NCI-H82 treated with DMSO at 0.1 percent for 48 hours (cell line): ENCODE data around the gene OR6B2.

Experiments
- DNase-seq: peaks from one replicate; lab custom pipeline; 2025; ENCODE audit not compliant: unreplicated experiment; lab: John Stamatoyannopoulos, UW

Gene OR6B2

DNA sequence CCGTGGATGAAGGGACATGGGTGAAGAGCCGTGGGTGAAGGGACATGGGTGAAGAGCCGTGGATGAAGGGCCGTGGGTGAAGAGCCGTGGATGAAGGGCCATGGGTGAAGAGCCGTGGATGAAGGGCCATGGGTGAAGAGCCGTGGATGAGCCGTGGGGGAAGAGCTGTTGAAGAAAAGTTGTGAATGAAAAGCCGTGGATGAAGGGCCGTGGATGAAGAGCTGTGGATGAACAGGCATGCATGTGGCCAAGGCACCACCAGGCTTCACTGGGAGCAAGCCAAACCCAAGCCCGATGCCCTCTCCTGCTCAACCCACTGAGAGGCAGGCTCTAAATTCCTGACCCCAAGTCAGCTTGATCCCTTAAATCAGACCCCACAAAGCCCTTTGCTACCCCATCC is 12.5 kb upstream of the OR6B2 start:
- DNase-seq, result no peak

DNA sequence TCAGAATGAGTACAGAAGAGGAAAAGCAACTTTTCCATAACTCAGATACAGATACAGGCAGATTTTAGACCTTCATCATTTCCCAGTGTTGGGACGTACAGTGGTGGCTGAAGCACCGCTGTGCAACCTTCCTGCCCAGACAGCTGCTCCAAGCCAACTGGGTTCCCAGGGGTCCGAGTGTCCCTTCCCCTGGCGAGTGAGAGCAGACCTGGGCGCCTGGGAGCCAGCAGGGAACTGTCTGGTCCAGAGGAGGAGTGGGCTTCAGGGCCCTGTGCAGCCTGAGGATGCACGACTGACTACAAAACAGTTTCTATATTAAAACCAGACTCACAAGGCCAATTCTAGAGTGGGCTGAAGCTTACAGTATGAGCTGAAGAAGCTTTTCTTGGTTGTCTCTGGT is 11.1 kb upstream of the OR6B2 start:
- DNase-seq, result no peak

DNA sequence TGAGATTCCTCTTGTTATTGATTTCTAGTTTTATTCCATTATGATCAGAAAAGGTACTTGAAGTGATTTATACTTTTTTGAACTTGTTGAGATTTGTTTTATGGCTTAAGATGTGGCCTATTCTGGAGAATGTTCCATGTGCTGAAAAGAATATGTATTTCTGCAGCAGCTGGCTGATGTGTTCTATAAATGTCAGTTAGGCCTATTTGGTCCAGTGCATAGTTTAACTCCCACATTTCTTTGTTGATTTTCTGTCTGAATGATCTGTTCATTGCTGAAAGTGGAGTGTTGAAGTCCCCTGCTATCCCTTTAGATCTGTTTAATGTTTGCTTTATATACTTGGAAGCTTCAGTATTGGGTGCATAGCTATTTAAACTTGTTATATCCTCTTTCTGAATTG is 7.1 kb upstream of the OR6B2 start:
- DNase-seq, result no peak

DNA sequence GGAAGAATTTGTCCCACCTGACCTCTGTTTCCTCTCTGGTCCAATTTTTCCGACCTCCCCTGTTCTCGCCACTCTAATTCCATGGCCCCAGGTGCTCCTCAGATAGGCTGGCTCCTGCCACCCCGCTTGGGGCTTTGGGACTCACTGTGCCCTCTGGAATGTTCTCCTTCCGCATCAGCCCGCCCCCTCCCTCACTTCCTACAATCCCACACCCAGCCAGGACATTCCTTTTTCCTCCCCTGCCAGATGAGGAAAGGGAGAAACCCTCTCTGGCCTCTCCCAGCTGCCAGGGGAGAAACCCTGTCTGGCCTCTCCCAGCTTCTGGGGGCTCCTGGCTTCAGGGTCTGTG is 3.1 kb upstream of the OR6B2 start:
- DNase-seq, result no peak

DNA sequence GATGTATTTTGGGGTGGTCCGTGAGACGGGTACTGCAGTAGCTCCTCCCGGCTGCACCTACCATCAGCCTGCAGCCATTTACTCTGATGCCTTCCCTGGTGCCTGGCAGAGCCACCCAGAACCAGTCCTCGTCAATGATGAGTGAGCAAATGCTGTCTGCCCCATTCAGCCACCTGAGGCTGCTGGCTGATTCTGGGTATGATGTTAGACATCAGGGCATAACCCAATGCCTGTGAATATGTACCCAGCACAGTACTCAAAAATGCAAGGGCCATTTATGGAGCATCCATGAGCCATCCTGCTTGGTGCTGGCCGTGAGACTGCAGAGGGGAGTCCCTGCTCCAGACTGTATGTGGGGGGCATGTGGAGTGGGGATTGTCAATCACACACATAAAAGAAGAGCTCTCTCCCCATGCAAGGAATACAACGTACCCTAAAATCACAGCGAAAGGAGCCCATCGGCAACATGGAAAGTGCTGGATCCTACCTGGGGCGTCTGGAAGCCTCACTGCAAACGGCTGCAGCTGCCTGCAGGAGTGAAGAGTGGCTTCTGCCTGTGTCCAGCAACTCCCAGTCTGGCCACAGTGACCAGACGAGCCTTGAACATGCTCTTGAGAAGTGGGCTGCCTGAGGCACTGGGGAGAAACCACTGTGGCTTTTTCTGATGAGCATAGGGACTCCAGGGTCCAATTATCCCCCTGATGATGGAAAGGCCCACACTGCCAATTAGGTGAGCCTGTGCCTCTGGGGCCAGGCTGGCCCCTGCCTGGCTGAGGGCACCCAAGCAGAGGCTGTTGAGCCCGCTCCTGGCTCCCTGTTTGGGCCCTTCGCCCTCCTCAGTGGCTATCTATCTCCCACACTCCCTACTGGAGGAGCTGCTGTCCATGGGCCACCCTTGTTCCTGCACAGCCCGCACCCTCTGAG is 2.4 kb upstream of the OR6B2 start:
- no peak for DNase-seq

DNA sequence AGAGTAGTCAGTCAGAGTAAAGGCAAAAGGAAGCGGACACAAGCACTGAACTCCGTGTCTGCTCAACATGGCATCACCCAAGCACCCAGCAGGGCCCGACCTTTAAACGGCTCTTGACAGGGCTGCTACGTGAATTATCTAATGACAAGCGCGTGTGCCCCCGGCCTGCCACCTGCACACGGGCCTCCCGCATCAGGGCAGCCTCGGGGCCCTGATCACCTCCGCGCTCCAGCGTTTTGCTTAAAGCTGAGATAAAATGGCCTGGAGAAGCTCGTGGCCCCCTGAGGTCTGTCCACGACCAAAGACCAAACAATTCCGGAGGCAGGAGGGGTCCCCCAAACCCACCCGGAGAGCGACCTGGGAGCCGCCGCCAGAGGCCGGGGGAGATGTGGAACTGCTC is 5.5 kb downstream of the OR6B2 start:
- DNase-seq, result no peak

DNA sequence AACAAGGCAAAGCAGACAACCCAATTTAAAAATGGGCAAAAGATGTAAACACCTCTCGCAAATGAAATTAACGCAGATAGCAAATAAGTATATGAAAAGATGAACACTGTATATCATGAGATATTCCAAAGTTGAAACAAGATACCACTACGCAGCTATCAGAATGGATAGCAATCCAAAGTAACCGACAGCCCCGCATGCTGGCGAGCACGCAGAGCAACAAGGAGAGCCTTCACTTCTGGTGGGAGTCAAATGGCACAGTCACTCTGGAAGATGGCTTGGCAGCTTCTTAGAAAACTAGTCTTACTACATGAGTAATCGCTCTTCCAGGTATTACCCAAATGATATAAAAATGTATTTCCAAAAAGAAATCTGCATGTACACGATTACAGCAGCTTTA is 6.4 kb downstream of the OR6B2 start:
- no peak for DNase-seq

DNA sequence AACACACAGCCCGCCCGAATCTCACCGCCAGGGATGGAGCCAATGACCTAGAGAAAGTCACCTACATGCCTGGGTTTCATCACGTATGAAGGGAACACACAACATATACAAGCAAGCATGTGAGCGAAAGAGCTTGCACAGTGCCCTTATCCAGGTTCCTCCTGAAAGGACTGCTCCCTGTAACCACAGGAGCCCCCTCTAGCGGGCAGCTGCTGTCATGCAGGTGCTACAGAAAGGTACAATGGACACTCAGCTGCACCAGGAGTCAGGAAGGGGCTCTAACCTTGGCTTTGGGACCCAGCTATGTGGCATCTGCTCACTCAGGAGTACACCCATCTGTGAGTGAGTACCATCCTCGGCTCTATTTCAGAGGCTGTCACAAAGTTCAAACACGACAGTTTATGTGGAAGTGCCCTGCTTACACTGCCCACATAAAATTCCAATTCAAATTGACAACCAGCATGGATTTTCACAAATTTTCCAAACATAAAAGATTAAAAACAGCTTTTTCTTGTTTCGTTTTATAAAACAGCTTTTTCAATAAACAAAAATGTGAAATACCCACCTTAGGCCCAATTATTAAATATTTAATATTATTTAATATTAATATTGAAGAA is 8.6 kb downstream of the OR6B2 start:
- DNase-seq, result no peak

DNA sequence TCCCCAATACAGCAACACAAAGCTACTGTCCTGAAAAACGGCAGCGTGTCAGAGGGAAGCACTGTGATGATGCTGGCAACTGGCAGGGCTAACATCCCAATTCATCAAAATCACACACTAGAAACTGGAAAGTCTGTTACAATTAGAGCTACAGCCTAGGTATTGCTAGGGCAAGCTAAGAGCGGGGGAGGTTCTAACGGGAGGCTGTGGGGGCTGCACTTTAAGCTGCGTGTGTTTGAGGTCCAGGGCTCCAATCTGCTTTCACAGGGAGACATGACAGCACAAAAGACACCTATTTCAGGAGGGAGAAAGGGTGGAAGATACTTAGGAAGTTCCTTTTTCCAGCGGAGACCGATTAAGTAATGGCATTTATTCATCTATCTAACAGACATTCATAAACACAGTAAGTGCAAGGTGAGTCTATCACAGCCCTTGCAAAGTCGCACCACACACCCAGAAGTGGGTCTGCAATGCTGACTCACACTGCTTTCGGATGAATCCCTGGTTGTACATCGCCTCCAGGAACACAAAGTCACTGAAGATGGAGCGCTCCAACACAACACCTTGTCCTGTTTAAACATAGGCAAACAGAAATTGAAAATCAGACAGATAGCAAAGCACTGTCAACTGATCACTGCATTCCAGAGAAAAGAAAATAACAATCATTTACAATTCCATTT is 12.0 kb downstream of the OR6B2 start:
- DNase-seq, result no peak

DNA sequence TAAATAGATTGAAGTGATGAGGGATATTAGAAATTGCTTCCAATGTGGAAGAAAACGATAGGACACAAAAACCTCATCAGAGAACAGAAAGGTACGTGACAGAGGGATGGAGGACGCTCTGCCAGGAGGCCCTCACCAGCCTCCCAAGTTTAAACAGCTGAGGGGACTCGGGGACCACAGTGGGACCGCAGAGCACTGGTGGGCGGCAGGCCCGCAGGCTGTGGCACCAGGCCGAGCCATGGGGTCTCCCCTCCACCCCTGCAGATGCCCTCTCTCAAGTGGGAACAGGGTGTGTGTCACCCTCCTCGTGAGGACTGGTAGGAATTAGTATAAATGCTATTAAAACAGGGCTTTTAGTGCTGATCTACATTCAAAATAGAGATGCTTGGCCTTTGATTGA is 15.9 kb downstream of the OR6B2 start:
- no peak for DNase-seq

DNA sequence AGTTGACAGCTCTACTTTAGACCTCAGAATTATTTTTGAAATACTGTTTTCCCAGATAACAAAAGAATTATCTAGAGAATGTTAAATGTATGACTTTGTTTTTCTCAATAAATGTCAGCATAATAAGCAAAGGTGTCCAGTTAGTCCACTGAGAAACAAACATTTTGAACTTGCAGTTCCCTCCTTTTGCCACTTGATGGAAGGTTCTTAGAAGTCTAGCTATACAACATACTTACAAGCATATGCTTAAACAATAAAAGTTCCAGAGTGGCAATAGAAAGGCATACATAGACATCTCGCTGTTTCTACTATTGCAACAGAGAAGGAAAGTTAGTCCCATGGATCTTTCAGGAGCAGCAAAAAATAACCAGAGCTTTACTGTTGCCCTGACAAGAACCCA is 16.9 kb downstream of the OR6B2 start:
- DNase-seq, result no peak

DNA sequence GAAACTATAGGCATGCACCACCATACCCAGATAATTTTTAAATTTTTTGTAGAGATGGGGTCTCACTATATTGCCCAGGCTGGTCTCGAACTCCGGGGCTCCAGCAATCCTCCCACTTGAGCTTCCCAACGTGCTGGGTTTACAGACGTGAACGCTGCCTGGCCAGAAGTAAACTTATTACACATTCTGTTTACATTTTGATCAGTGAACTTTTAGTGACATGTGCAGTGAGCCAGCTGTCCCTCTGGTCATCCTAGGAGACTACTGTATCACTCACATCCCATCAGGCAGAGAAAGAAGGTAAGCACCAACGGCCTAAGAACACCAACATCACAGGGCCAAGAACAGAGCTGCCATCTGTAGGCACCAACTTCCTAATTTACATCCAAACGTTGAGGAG is 27.2 kb downstream of the OR6B2 start:
- no peak for DNase-seq

DNA sequence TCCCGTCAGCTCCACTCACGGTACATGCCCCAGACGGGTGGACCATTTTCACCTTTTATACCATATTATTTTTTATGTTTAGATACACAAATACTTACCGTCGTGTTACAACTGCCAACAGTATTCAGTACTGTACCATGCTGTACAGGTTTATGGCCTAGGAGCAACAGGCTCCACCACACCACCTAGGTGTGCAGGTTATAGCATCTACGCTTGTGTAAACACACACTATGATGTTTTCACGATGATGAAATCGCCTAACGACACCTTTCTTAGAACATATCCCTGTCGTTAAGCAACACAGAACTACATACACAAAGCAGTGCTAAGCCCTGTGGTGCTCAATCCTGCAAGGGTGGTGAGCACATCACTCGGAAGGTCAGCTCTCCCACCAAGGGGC is 29.6 kb downstream of the OR6B2 start:
- no peak for DNase-seq

DNA sequence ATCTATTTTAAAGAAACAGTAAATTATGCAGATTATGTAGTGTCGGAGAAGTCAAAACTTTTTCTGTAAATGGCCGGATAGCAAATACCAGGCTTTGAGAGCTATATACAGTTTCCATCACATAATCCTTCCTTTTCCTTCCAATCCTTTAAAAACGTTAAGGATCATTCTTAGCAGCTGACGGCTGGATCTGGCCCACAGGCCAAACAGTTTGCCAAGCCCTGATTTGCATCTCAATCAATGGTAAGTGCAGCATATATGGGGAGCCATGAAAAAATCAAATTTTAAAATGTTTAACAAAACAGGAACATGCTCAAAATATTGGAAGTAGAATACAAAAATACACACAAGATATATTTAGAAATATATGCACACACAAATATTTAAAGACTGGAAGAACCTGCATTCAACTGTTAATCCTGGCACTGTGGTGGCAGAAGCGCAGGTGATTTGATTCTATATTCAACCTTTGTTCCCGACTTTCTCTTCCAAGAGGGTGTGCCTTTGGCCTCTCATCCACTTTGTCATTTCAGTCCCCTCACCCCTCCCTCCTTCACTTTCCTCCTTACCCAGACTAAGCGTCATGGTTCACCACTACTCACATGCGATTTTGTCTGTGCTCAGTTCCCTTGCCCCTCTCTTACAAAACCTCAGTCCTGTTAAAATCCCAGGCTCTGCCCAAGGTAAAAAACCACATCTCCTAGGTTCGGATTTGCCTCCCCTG is 32.4 kb downstream of the OR6B2 start:
- DNase-seq, result no peak

DNA sequence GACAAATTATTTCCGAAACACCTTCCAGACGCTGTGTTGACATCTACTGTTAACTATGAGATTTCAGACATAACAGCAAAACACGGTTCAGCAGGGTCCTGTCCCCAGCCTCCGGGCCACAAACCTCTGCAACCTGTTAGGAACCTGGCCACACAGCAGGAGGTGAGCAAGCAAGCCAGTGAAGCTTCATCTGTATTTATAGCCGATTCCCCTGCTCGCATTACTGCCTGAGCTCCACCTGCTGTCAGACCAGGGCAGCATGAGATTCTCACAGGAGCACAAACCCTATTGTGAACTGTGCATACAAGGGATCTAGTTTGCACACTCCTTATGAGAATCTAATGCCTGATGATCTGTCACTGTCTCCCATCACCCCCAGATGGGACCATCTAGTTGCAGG is 36.1 kb downstream of the OR6B2 start:
- no peak for DNase-seq

DNA sequence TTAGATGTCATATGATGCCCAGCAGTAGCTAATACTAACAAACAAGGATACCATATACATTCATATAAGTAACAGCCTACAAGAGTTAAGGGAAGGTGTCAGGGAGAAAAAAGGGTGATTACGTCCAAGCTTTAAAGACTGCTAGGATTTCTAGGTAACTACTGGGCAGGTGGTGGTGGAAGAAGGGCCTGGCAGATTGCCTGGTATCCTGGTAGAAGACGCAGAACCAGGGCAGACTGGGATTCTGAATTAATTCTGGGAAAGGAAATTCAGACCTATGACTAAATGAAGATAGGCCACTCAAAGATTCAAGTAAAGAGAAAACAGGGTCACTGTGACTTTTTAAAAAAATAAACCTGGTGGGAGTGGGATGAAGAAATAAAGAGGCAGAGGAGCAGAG is 36.9 kb downstream of the OR6B2 start:
- no peak for DNase-seq

DNA sequence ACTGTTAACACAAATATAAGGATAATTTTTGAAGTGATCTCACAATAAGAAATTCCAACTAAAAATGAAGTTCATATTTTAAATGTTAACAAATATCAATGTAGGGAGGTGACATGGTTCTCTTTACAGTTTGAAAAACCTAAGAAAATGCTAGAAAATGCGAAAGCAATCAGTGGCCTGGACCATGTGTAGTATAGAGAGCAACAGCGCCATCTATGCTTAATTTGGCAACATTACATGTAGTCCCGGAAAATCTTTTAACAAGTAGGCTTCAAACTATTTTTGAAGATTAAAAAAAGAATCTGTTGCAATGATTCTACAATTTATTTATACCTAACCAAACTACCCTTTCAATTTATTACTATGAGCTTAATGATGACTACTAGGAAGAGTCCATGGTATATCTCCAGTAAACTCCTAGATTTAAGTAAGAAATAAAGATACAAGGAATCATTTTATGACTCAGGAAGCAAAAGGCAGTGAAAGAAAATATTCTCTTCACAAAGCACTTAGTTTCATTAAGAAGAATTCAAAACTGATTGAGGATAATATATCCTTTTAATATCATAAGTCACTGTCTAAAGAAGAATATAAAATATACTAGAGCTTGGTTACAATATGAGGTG is 38.4 kb downstream of the OR6B2 start:
- peak; percentile 10 for DNase-seq

DNA sequence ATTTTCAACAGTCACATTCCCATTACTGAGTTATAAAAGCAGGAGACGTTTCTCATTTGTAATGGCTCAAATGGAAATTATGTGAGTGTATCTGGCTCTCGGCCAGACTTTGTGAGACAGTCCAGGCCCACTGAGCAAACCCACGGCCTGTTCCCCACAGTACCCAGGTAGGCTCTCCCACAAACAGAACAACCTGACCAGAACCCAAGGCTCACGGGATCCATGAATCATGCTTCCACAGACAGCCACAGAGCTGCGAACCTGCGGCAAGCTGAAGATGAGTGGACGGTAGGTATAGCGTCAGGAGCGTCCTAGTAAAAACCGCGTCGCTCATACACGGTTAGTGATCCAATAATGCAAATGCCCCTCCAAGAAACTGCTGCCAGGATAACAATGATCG is 39.3 kb downstream of the OR6B2 start:
- DNase-seq, result no peak

DNA sequence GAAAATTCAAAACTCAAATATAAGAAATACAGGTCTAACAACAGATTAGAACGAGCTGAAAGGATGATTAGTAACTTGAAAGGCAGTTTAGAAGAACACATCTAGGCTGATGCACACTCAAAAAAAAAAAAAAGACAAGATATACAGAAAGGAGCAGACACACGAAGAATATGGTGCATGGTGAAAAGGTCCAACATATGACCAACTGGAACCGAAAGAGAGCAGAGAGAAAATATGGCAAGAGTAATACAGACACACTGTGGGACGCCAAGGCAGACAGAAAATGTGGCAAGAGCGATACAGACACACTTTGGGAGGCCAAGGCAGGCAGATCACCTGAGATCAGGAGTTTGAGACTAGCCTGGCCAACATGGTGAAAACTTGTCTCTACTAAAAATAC is 44.9 kb downstream of the OR6B2 start:
- DNase-seq, result no peak

DNA sequence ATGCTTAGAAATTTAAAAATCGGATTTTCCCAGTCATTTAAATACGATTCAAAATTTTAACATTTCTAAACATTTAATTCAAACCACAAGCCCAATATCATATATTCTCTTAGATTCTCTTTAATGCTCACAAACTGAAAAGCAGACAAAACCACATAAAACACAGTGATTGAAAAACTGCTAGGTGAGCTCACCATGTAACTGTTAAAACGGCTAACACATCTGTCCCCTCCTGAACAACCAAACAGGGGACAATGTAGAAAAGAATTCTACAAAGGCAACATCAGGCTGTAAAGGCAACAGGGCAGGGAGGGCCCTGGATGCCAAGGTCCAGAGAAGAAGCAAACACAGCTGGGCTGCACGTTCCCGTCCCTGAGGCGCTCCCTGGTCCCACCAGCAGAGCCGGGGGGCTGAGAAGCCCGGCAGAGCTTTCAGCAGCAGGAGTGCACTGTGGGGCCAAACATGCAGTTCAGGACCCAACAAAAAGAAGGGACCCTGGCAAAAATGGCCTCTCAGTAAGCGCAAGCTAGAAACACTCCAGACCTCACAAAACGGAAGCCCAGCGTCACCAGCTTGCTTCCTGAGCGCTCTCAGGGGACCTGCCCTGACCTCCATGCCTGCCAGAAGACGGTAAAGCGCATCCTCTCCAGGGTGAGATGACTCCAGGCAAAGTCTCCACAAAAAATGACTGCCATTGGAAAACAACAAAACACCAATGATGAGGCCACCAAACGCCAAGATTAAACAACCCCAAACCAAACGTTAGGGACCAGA is 45.6 kb downstream of the OR6B2 start:
- DNase-seq, result no peak
